Measurements from ENCODE around the gene UHRF2. TPM values are rescaled to one million over a fixed set of nuclear protein-coding genes. Genes with fewer than 3 reads are reported as not detected.

Gene UHRF2
- total RNA-seq, 1 donor from 2014 or later: 45.2 TPM

- Mint-ChIP-seq H3K36me3 (ENCODE audit: low read depth) (peaks cover 1% of the 10 kb centered on the region), H3K4me1 (ENCODE audit: low read depth) (peaks cover 23% of the 10 kb centered on the region), H3K9me3 (ENCODE audit: low read depth) (no peaks in the 10 kb centered on the region), H3K27me3 (ENCODE audit: low read depth) (no peaks in the 10 kb centered on the region), H3K27ac (ENCODE audit: unreplicated experiment) (no peak overlapping the region), H3K4me3 (ENCODE audit: unreplicated experiment) (no peak overlapping the region)
- TF ChIP-seq, protein P1, sequence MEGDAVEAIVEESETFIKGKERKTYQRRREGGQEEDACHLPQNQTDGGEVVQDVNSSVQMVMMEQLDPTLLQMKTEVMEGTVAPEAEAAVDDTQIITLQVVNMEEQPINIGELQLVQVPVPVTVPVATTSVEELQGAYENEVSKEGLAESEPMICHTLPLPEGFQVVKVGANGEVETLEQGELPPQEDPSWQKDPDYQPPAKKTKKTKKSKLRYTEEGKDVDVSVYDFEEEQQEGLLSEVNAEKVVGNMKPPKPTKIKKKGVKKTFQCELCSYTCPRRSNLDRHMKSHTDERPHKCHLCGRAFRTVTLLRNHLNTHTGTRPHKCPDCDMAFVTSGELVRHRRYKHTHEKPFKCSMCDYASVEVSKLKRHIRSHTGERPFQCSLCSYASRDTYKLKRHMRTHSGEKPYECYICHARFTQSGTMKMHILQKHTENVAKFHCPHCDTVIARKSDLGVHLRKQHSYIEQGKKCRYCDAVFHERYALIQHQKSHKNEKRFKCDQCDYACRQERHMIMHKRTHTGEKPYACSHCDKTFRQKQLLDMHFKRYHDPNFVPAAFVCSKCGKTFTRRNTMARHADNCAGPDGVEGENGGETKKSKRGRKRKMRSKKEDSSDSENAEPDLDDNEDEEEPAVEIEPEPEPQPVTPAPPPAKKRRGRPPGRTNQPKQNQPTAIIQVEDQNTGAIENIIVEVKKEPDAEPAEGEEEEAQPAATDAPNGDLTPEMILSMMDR (IDR thresholded peaks at IDR 0.05): no peak
- DNase-seq (ENCODE audit: low spot score): no peak
These were observed 28.3 kb downstream of the UHRF2 start for GRCh38 chr9:6441269-6441668.

- H3K4me1 Mint-ChIP-seq (ENCODE audit: low read depth): peaks cover 28% of the 10 kb centered on the region
- no peaks in the 10 kb centered on the region for H3K27me3 Mint-ChIP-seq (ENCODE audit: low read depth)
- TF ChIP-seq, protein P1 (IDR thresholded peaks at IDR 0.05): no peak
- H3K9me3 Mint-ChIP-seq (ENCODE audit: low read depth): no peaks in the 10 kb centered on the region
- no peak overlapping the region for H3K4me3 Mint-ChIP-seq (ENCODE audit: unreplicated experiment)
- peak overlapping the region; percentile 73 for H3K27ac Mint-ChIP-seq (ENCODE audit: unreplicated experiment)
- no peak for DNase-seq (ENCODE audit: low spot score)
- H3K36me3 Mint-ChIP-seq (ENCODE audit: low read depth): peaks cover 1% of the 10 kb centered on the region
These were observed 30.7 kb downstream of the UHRF2 start for GRCh38 chr9:6443661-6444060.

- TF ChIP-seq, protein P1 (IDR thresholded peaks at IDR 0.05): no peak
- no peaks in the 10 kb centered on the region for H3K9me3 Mint-ChIP-seq (ENCODE audit: low read depth)
- no peaks in the 10 kb centered on the region for H3K27me3 Mint-ChIP-seq (ENCODE audit: low read depth)
- H3K4me1 Mint-ChIP-seq (ENCODE audit: low read depth): peaks cover 31% of the 10 kb centered on the region
- peak overlapping the region; percentile 73 for H3K27ac Mint-ChIP-seq (ENCODE audit: unreplicated experiment)
- no peak overlapping the region for H3K4me3 Mint-ChIP-seq (ENCODE audit: unreplicated experiment)
- no peak for DNase-seq (ENCODE audit: low spot score)
- H3K36me3 Mint-ChIP-seq (ENCODE audit: low read depth): peaks cover 1% of the 10 kb centered on the region
These were observed 31.1 kb downstream of the UHRF2 start for GRCh38 chr9:6444128-6444527.

DNA sequence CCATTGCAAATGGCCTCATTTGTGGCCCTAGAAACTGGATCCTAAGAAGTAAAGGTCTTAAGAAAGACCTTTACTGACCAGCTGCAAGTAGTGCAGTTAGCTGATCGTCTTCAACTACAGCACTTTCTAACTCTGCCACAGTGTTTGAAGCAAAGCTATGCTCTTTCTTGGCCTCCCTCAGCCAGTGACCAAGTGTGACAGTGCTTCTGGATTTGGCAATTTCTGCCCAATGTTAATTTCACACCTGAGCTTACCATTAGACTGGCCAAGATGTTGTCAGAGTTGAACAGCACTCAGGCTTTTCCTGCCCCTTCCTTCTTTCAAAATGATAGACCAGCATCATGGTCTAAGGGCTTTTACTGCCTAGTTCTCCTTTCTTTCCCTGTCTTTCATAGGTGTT is 36.1 kb downstream of the UHRF2 start:
- Mint-ChIP-seq H3K4me1 (ENCODE audit: low read depth) (peaks cover 51% of the 10 kb centered on the region), H3K36me3 (ENCODE audit: low read depth) (peaks cover 1% of the 10 kb centered on the region), H3K4me3 (ENCODE audit: unreplicated experiment) (no peak overlapping the region), H3K9me3 (ENCODE audit: low read depth) (no peaks in the 10 kb centered on the region), H3K27ac (ENCODE audit: unreplicated experiment) (no peak overlapping the region), H3K27me3 (ENCODE audit: low read depth) (no peaks in the 10 kb centered on the region)
- TF ChIP-seq, protein P1 (IDR thresholded peaks at IDR 0.05): no peak
- DNase-seq (ENCODE audit: low spot score): no peak

GRCh38 chr9:6449645-6450044 is 36.6 kb downstream of the UHRF2 start:
- H3K27ac Mint-ChIP-seq (ENCODE audit: unreplicated experiment): peak overlapping the region; percentile 3
- H3K4me1 Mint-ChIP-seq (ENCODE audit: low read depth): peaks cover 47% of the 10 kb centered on the region
- no peak for DNase-seq (ENCODE audit: low spot score)
- no peaks in the 10 kb centered on the region for H3K9me3 Mint-ChIP-seq (ENCODE audit: low read depth)
- no peak overlapping the region for H3K4me3 Mint-ChIP-seq (ENCODE audit: unreplicated experiment)
- H3K36me3 Mint-ChIP-seq (ENCODE audit: low read depth): peaks cover 1% of the 10 kb centered on the region
- H3K27me3 Mint-ChIP-seq (ENCODE audit: low read depth): no peaks in the 10 kb centered on the region
- TF ChIP-seq, protein P1 (IDR thresholded peaks at IDR 0.05): no peak
